Common myeloid progenitor, CD34-positive (primary cell): ENCODE measurements around the gene CNTN4.

Source experiments
- CTCF ChIA-PET: fragments of 350-600 bp; sonication (Branson Sonifier 250); formaldehyde crosslinking; loops from one replicate; lab custom pipeline; 2021; ENCODE audit warnings: antibody characterized with exemption; lab: Charles Lee
- POLR2A ChIA-PET: fragments of 350-600 bp; sonication (Branson Sonifier 250); formaldehyde crosslinking; loops from one replicate; lab custom pipeline; 2021; ENCODE audit warnings: antibody characterized with exemption; lab: Charles Lee
- DNase-seq, 3 donors: peaks; one replicate each; pipeline versions ENCODE4 v3.0.0 to v3.0.0-alpha.2; 2013
- H3K27ac ChIP-seq, 2 experiments: 1 replicate in 1 of 2; 2 replicates in 1 of 2; pipeline ENCODE4 v1.7.0; 2013; ENCODE audit warnings: inconsistent platforms in 2 of 2, low read length in 2 of 2, mild to moderate bottlenecking in 2 of 2, low read depth in 1 of 2, moderate library complexity in 1 of 2; ENCODE audit not compliant: severe bottlenecking in 2 of 2, insufficient read depth in 1 of 2, poor library complexity in 1 of 2
- H3K27me3 ChIP-seq, 5 experiments: replicated peaks in 2 of 5; 1 replicate in 3 of 5; 2 replicates in 2 of 5; pipeline versions ENCODE4 v1.6.1 to v1.7.0; 2013; ENCODE audit warnings: low read length in 4 of 5, mild to moderate bottlenecking in 2 of 5, moderate library complexity in 2 of 5, inconsistent platforms in 1 of 5; ENCODE audit not compliant: insufficient read depth in 5 of 5, control insufficient read depth in 4 of 5
- H3K36me3 ChIP-seq, 4 experiments: 1 replicate in 2 of 4; 2 replicates in 2 of 4; pipeline versions ENCODE4 v1.6.1 to v1.7.0; 2013; ENCODE audit warnings: low read length in 3 of 4, control low read depth in 1 of 4, mild to moderate bottlenecking in 1 of 4; ENCODE audit not compliant: control insufficient read depth in 4 of 4, insufficient read depth in 4 of 4
- H3K4me1 ChIP-seq, 4 experiments: 1 replicate in 3 of 4; 2 replicates in 1 of 4; pipeline versions ENCODE4 v1.6.1 to v1.7.1; 2013; ENCODE audit warnings: low read length in 3 of 4, mild to moderate bottlenecking in 3 of 4, control low read depth in 1 of 4, inconsistent platforms in 1 of 4, moderate library complexity in 1 of 4; ENCODE audit not compliant: control insufficient read depth in 4 of 4, insufficient read depth in 4 of 4; ENCODE audit errors: control extremely low read depth in 1 of 4
- H3K4me3 ChIP-seq, 7 experiments: 1 replicate in 4 of 7; 2 replicates in 3 of 7; pipeline versions ENCODE4 v1.5.1 to v1.7.0; 2013; ENCODE audit warnings: mild to moderate bottlenecking in 7 of 7, low read length in 6 of 7, moderate library complexity in 6 of 7, inconsistent platforms in 2 of 7, low read depth in 2 of 7, control low read depth in 1 of 7; ENCODE audit not compliant: insufficient read depth in 4 of 7, control insufficient read depth in 1 of 7; ENCODE audit errors: extremely low read depth in 1 of 7
- H3K9me3 ChIP-seq, 5 experiments: 1 replicate in 4 of 5; 2 replicates in 1 of 5; pipeline versions ENCODE4 v1.6.1 to v1.7.1; 2013; ENCODE audit warnings: low read length in 4 of 5, mild to moderate bottlenecking in 2 of 5, inconsistent platforms in 1 of 5, low read depth in 1 of 5, moderate library complexity in 1 of 5; ENCODE audit not compliant: control insufficient read depth in 4 of 5, insufficient read depth in 2 of 5; ENCODE audit errors: control extremely low read depth in 1 of 5
- WGBS: methylation state at CpG from one replicate; pipeline ENCODE4 v1.1.5; 2013; ENCODE audit not compliant: insufficient coverage; 5-methylcytosine and 5-hydroxymethylcytosine counted together

The CNTN4 gene

DNA sequence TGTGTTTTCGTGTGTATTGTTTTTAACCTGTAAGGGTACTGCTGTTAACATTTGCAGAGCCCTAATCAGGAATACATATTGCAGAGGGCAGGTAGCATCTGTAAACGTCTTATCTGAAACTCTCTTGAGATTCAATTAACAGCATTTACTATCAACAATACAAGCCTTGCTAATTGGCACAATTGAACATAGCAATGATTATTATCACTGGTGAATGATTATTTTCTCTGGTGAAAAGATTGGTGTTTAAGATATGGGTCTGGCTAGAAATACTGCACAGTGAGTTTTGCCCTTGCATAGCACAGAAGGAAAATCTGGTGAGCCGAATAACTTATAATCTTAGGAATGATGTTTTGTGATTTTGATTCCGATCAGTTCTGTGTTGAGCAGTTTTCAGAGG is 5.9 kb upstream of the CNTN4 start:
- WGBS, result 100% methylated on average over 1 of the region's 4 CpGs
- Histone ChIP-seq H3K4me3 (no peak overlapping the region), H3K4me1 (peaks cover 0 to 1% (median 0%) of the 10 kb centered on the region in 4 experiments), H3K36me3 (no peaks in the 10 kb centered on the region), H3K9me3 (no peaks in the 10 kb centered on the region), H3K27me3 (peaks cover 7 to 36% (median 17%) of the 10 kb centered on the region in 5 experiments), H3K27ac (no peak overlapping the region)
- DNase-seq, result no peak
- POLR2A ChIA-PET, result no interaction called here
- CTCF ChIA-PET, result no interaction called here

DNA sequence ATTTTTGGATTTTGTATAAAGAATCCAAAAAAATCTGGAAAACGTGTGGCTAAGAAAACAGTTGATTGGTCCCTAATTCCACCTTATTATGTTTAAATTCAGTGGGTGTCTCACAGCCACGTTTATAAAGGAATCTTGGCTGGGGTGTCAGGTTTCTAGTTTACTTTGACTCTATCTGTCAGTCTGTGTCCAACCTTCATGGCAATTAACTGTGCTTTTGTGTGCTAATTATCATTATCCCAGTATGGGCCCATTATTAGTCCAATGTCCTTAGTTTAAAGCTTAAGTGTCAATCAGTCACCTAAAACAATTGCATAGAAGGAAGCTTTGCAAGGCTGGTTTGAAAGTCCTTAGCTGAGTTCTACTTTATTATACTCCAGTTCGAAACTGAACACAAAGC is 3.7 kb upstream of the CNTN4 start:
- no peaks in the 10 kb centered on the region for H3K9me3 ChIP-seq
- ChIA-PET CTCF (no interaction called here), POLR2A (no interaction called here)
- no peak for DNase-seq
- H3K36me3 ChIP-seq, result no peaks in the 10 kb centered on the region
- 20% methylated on average over 1 of the region's 3 CpGs for WGBS
- peaks cover 0 to 20% (median 5%) of the 10 kb centered on the region in 4 experiments for H3K4me1 ChIP-seq
- no peak overlapping the region for H3K27ac ChIP-seq
- peaks cover 15 to 55% (median 25%) of the 10 kb centered on the region in 5 experiments for H3K27me3 ChIP-seq
- H3K4me3 ChIP-seq, result no peak overlapping the region

DNA sequence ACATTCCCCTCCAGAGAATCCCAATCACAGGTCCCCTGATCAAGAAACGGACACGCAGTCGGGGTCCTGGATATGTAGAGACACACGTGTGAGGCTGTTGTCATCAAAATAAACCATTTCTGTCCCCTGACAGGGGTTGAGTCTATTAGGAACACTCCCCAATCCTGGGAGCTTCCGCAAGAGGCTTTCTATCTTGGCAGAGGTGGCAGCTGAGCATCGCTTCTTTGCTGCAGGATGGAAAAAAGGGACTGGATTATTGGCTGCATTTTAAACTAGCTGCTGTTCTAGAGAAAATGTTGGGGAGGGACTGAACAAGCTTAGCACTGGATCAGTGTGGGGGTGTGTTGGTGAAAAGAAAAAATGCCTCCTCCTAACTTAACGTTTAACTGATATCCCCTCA is 2.5 kb upstream of the CNTN4 start:
- Histone ChIP-seq H3K4me1 (peaks cover 0 to 21% (median 5%) of the 10 kb centered on the region in 4 experiments), H3K36me3 (no peaks in the 10 kb centered on the region), H3K4me3 (no peak overlapping the region), H3K27ac (no peak overlapping the region), H3K27me3 (peaks cover 15 to 68% (median 33%) of the 10 kb centered on the region in 5 experiments), H3K9me3 (no peaks in the 10 kb centered on the region)
- WGBS, result 40% methylated on average over 1 of the region's 7 CpGs
- no peak for DNase-seq
- ChIA-PET CTCF (interaction anchor here (0.6 kb wide), 1 partner anchor 916 kb away, joined by 3 read pairs; no protein-coding TSS in a partner anchor), POLR2A (no interaction called here)

DNA sequence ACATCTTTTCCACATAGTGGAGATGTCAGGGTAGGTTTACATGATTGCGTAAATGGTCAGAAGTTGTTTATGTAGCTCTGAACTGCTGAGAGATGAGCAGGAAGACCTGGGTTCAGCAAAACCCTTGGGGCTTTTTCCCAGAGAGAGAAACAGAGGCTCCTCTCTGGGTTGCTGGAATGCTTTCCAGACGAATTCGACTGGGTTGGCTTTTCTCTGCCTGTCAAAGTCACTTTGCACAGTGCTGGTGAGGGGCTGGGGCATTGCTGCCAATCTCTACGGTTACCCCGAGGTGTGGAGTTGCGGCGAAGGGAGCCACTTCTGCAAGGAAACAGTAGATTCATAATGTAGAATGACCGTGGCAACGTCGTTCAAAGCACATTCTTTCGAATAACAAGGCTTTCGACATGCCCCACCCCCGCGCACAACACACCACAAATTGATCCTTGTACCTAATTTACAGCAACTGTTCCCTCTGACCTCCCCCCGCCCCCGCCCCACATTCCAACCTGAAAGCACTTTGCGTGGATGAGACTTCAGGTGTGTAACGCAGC is 950 bp upstream of the CNTN4 start:
- WGBS, result 8% methylated on average over 18 of the region's 18 CpGs
- peak overlapping the region in 4 of 7 experiments; percentile 50 to 73 (median 58) for H3K4me3 ChIP-seq
- ChIA-PET CTCF (no interaction called here), POLR2A (no interaction called here)
- H3K27ac ChIP-seq, result no peak overlapping the region
- peak in 2 of 3 donors; percentile 10 for DNase-seq
- H3K9me3 ChIP-seq, result no peaks in the 10 kb centered on the region
- H3K4me1 ChIP-seq, result peaks cover 0 to 21% (median 5%) of the 10 kb centered on the region in 4 experiments
- no peaks in the 10 kb centered on the region for H3K36me3 ChIP-seq
- peaks cover 15 to 82% (median 42%) of the 10 kb centered on the region in 5 experiments for H3K27me3 ChIP-seq

DNA sequence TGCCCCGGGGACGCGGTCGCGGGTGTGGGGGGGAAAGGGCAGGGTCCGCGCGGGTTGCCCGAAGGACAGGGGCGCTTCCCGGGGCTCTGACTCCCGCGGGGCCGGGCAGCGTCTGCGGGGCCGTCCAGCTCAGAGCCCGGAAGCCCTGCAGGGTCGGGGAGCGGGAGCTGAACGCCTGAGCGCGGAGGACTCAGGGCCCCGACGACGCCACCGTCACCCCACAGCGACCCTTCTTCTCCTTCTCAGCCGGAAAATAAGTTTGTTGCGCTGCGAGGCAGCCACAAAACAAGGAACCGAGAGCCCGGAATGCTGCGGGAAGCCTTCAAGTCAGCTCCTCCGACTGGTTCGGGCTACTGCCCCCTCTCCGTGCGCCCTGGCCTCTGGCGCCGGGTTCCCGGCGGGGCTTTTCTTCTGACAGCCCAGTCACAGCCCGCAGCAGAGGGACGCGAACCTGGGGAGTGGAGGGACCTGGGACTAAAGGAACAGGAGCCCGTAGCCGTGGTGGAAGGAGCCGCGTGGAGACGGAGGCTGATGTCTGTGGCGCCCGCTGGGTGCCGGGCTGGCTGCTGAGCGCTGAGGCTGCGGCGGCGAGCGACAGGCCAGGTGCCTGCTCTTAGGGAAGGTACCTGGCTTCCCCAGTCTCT is 484 bp downstream of the CNTN4 start:
- no peaks in the 10 kb centered on the region for H3K9me3 ChIP-seq
- H3K4me3 ChIP-seq, result peak overlapping the region in 6 of 7 experiments; percentile 17 to 73 (median 52)
- H3K4me1 ChIP-seq, result peaks cover 0 to 21% (median 5%) of the 10 kb centered on the region in 4 experiments
- ChIA-PET CTCF (no interaction called here), POLR2A (no interaction called here)
- H3K27ac ChIP-seq, result no peak overlapping the region
- no peaks in the 10 kb centered on the region for H3K36me3 ChIP-seq
- H3K27me3 ChIP-seq, result peaks cover 15 to 88% (median 45%) of the 10 kb centered on the region in 5 experiments
- WGBS, result 1% methylated on average over 51 of the region's 58 CpGs
- DNase-seq, result peak; percentile 26 to 66 (median 58)

DNA sequence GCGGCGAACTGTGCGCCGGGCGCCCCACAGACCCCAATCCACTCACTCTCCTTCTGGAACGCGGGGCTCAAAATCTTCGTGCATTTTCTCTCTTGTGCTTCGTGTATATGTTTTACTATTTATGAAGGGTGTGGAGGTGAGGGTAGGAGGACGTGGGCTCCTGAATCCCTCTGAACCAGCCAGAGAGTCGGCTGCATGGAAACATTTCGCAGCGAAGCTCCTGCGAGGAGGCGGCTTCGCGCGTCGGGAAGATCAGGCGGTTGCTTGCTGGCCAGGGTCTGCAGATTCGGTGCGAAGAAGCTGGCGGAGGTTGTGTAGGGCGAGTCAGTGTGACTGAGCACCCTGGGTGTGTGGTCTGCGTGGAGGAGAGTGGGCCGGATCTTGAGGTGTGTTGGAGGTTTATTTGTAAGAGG is 1.1 kb downstream of the CNTN4 start:
- Histone ChIP-seq H3K27me3 (peaks cover 15 to 86% (median 43%) of the 10 kb centered on the region in 5 experiments), H3K27ac (no peak overlapping the region), H3K4me3 (peak overlapping the region in 1 of 7 experiments; percentile 13), H3K9me3 (no peaks in the 10 kb centered on the region), H3K4me1 (peaks cover 0 to 21% (median 5%) of the 10 kb centered on the region in 4 experiments), H3K36me3 (no peaks in the 10 kb centered on the region)
- ChIA-PET POLR2A (no interaction called here), CTCF (no interaction called here)
- 8% methylated on average over 15 of the region's 26 CpGs for WGBS
- peak in 2 of 3 donors; percentile 7 to 11 for DNase-seq

DNA sequence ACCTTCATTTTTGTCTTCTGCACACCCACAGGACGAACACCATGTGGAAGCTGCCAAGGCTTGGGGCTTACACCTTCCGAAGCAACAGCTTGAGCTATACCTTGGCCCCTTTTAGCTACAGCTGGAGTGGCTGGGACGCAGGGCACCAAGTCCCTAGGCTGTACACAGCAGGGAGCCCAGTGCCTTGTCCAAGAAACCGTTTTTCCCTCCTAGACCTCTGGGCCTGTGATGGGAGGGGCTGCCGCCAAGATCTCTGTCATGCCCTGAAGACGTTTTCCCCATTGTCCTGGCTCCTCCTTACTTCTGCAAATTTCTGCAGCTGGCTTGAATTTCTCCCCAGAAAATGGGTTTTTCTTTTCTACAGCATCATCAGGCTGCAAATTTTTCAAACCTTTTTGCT is 7.8 kb downstream of the CNTN4 start:
- 82% methylated on average over 6 of the region's 6 CpGs for WGBS
- CTCF ChIA-PET, result no interaction called here

More for the DNA sequence above, 7.8 kb downstream of the CNTN4 start:
- DNase-seq, result no peak
- POLR2A ChIA-PET, result interaction anchor here (0.6 kb wide), 1 partner anchor 126 kb away, joined by 5 read pairs; no protein-coding TSS in a partner anchor
- H3K9me3 ChIP-seq, result peaks cover 0 to 4% (median 0%) of the 10 kb centered on the region in 5 experiments
- H3K27ac ChIP-seq, result no peak overlapping the region
- H3K27me3 ChIP-seq, result peaks cover 0 to 23% (median 12%) of the 10 kb centered on the region in 5 experiments
- no peaks in the 10 kb centered on the region for H3K36me3 ChIP-seq
- no peaks in the 10 kb centered on the region for H3K4me1 ChIP-seq
- no peak overlapping the region for H3K4me3 ChIP-seq
